ENCODE results near the gene P2RX6.

The P2RX6 gene

DNA sequence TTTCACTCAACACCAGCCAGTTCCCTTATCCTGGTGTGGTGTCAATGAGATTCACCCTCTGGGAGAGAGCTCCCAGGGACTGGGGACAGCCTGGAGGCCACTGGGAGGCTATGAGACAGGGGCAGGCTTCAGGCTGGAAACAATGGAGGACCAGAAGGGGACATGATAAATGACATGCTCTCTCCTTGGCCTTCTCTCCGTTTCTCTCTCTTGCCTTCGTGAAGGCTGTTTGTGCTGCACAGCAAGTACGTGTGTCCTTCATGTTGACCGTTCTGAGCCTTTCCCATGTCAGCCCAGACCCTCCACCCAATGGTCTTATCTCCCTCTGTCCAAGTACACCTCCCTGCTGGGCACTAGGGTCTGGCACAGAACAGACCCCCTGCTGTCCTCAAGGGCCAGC is 34.4 kb upstream of the P2RX6 start:
- DNase-seq: no peak

DNA sequence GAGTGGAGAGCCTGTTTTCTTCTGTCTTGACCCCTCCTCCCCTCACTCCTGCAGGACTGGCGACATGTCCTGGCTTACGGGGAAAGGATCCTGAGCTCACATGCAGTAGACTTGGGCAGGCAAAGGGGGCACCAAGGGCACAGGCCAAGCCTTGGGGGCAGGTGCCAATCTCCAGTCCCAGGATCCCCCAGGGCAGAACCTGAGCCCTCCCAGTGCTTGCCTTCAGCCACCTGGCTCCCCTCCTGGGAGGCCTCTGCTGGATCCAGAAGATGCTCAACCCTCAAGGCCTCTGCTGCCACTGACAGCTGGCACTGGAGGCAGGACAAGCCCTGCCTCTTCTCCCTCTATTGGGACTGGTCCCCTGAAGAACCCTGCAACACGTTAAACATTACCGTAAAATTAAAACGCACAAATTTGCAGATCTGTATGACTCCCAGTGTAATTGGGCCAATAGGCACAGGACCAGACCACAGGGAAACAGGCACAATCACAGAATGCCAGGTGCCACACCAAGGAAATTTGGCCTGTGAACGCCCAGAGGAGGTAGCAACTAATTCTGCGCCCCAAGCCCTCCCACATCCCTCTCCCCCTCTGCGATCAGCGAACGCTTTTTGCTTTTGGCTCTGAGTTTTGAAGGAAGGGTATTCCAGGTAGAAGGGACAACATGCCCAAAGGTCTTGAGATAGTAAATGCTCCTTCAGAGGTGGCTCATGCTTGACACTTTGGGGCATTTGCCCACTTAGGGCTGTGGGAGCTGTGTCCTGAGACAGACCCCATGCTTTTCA is 33.8 kb upstream of the P2RX6 start:
- no peak for DNase-seq

DNA sequence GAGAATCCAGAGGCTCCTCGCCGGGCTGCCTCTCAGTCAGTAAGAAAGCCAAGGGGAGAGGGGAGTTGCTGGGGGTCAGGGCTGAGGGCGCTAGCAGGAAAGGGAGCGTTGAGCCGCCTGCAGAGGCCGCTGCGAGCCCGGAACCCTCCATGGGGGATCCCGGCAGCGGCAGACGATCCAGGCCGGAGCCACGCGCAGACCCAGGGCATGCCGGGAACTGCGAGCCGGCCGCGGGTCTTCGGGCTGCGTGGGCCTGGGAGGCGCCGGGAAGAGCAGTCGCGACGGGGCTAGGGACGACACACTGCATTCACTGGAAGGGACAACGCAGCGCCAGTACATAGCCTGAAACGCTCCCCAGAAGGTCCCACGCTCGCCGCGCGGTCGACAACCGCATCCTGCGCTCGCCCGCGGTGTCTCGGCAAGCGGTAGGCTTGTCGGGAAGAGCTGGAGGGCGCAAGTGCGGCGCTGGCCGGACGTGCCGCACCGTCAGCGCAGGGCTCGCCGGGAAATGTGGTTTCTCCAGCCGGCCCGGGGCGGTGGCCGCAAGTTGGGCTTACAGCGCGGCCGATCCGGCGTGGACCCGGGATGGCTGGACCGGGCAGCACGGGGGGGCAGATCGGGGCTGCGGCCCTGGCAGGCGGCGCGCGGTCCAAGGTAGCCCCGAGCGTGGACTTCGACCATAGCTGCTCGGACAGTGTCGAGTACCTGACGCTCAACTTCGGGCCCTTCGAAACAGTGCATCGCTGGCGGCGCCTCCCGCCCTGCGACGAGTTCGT is 33.0 kb upstream of the P2RX6 start, which contains the start of gene LZTR1:
Gene LZTR1 (plus strand): TSS at position 511 of the 776 bp plus-strand sequence. CDS start 75 bp downstream, at position 586.
- peak; percentile 81 for DNase-seq

DNA sequence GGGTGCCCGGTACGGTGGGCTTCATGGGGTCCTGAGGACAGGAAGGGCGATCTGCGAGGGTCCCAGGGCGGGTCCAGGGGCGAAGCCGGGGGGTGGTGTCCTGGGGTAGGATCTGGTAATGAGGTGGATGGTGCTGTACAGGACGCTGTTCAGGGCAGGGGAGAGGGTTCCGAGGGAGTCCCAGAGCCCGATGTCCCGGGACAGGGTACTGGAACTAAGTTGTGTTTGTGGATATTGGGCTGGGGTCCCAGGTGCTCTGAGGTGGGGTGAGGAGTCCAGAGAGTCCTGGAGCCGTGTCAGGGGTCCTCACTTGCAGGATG is 32.4 kb upstream of the P2RX6 start:
- DNase-seq: no peak

DNA sequence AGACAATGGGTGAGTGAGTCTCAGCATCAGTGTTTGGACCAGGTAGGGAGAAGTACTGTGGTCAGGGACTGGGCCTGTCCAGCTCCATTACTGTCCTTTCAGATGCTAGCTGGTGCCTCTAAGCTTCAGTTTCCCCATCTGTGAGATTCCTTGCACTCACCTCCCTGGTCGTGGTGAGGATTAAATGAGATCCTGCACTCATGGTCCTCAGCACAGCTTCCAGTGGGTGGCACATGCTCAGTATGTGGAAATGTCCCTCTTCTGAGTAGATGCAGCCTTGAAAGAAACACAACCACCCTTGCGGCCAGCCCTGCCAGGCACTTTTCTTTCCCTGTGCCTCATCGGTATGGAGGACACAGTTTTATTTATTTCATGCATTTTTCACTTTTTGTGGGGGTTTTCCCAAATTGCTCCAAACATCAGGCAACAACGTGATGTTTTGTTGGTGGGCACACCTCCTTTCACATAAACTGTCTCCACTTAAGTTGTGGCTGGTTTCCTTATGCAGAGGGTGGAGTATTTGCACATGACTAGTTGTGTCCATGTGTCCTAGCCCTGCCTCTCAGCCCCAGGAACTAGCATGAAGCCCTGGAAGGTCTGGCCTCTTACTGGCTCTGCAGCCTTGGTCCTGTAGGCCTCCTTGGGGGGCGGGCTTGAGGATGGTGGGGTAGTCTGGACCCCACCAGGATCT is 31.7 kb upstream of the P2RX6 start:
- no peak for DNase-seq

DNA sequence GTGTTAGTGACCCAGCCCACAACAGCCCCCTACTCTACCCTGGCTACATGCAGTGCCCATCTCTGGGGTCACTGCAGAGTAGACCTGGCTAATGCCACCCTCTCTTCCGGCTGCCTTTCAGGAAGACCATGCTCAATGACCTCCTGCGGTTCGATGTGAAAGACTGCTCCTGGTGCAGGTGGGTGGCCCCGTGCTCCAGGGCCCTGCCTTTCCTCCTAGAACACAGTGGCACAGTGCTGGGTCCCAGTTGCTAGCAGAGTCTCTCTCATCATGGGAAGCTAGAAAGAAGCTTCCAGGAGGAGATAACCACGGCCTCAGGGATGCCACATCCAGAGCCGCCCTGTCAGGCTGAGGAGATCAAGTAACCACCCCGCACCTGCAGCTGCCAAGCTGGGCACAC is 29.2 kb upstream of the P2RX6 start:
- no peak for DNase-seq

DNA sequence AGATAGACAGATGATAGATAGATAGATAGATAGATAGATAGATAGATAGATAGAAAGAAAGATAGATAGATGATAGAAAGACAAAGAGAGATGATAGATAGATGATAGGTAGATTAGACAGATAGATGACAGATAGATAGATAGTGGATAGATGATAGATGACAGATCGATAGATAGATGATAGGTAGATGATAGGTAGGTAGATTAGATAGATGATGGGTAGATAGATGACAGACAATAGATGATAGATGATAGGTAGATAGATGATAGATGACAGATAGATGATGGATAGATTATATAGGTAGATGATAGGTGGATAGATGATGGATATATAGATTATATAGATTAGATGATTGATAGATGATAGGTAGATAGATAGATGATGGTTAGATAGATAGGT is 28.6 kb upstream of the P2RX6 start:
- no peak for DNase-seq

DNA sequence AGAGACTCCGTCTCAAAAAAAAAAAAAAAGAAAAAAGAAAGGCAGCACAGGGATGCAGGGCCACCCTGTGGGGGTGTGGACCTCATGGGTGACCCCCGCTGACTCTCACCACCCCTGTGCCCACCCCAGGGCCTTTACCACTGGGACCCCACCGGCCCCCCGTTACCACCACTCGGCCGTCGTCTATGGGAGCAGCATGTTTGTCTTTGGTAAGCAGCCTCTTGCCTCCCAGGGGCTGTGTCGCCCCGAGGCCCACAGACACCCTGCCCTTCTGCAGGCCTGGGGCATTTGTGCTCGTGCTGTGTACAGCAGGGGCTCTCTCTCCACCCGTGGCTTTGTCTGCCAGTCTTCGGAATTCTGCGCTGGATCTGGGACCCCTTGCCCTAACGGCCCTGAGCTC is 27.6 kb upstream of the P2RX6 start:
- DNase-seq: no peak

DNA sequence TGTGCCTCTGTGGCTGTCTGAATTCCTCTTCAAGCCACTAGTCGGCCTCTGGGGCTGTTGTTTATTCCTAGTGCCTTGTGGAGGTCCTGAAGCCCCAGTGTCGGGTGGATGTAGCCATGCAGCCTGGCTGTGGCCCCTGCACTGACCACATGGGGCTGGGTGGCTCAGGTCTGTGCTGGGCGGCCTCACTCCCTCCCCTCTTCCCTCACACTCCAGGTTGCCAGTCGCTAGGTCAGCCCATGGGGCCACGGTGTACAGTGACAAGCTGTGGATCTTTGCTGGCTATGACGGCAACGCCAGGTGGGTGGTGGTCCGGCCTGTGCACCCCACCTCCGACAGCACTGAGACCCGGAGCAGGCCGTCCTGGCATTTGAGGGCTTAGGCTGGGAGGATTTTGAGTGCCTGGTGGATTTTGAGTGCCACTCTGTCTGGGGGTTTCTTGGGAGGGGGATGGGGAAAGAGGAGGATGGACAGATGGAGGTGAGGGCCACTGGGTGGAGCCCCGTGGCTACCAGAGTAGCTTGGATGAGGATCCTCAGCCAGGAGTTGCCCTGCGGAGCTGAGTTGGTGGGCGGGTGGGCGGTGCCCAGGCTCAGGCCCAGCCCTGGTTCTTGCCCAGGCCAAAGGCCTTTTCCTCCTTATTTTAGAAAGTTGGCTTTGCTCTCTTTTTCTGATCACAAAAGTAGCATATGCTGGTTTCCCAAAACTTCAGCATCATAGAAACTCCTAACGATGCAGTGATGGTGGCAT is 26.2 kb upstream of the P2RX6 start:
- no peak for DNase-seq

DNA sequence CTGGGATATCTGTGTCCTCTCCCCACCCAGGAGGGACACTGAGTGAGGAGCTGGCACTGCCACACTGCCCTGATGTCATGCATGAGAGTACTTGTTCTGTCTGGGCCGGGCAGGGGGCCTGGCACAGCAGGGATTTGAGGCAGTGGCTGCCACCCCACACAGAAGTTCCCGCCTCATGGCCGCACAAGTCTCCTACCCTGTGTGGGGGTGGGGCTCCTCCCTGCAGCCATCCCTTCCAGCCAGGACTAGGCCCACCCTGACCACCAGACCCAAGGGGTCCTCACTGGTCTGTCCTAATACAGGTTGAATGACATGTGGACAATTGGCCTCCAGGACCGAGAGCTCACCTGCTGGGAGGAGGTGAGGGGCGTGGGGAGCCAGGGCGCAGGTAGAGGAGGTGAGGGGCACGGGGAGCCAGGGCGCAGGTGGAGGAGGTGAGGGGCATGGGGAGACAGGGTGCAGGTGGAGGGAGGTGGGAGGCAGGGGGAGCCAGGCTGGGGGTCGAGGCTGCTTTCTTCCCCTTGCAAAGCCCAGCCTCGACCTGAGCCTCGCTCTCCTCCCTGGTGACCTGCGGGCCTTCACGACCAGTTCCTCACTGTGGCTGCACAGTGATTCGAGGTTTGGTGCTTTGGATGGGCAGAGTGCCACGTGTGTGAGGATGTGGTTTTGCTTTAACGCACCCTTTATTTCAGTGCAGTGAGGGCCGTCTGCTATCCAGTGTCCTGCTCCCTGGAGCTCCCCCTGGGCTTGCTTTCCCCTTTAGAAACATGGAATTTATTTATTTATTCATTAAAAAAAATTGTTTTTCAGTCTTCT is 25.4 kb upstream of the P2RX6 start:
- no peak for DNase-seq

DNA sequence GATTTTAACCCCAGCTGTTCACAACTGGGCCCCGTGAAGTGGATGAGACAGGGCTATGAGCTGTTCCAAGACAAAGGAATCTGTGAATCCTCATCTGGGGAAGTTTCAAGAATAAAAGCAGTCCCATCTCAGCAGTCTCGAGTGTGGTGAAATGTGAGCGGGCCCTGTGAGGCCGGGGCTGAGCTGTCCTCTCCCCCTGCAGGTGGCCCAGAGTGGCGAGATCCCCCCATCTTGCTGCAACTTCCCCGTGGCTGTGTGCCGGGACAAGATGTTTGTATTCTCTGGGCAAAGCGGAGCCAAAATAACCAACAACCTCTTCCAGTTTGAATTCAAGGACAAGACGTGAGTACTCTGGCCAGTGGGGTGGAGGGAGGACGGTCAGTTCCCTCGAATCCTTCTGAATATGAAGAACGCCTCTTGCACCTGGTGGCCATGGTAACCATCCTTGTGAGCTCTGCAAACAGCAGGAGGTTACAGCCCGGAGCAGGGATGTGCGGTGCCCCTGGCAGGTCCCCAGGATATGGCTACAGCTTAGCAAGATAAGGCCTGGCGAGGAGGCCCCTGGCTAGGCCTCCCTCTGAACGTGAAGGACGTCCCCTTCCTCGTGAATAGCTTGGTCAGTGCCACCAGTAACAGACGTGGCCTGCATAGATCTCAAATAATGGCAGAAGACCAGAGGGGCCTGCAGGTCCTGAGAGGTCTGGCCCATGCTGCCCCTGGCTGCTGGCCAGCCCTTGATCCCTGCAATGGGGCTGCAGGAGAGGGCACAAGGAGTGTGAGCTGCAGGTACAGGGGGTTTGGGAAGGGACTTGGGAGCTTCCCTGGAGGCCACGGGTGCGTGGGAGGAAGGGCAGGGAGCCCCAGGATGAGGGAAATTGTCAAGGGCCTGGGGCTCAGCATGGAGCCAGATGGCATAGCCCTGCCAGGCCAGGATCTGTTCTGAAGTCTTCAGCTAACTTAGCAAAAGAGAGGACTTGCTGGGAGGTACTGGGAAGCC is 24.5 kb upstream of the P2RX6 start:
- no peak for DNase-seq

DNA sequence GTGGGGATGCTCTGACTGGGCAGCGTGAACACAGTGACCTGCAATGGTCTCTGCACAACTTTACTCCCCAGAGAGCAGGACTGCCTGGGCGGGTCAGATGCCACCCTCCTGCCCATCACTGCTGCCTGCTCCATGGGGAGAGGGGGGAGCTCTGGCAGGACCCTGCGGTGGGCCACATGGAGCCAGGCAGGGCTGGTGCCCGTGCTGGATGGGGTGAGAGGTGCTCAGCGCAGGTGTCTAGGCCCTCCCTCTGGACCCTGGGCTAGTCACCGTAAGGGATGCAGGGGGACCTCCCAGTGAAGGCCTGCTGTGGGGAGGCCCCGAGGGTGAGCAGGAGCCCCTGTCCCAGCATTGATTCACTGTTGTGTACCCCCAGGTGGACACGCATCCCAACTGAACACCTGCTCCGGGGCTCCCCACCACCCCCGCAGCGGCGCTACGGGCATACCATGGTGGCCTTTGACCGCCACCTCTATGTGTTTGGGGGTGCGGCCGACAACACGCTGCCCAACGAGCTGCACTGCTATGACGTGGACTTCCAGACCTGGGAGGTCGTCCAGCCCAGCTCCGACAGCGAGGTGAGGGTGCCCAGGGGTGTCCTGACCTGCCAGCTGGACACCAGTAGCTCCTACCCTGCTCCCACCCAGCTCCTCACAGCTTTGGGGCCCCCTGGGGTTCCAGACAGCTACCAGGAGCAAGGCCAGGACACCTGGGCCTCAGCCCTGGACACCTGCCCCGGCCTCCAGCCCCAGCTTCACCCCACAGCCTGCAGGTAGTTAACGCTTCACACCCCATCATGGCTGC is 23.5 kb upstream of the P2RX6 start:
- no peak for DNase-seq

DNA sequence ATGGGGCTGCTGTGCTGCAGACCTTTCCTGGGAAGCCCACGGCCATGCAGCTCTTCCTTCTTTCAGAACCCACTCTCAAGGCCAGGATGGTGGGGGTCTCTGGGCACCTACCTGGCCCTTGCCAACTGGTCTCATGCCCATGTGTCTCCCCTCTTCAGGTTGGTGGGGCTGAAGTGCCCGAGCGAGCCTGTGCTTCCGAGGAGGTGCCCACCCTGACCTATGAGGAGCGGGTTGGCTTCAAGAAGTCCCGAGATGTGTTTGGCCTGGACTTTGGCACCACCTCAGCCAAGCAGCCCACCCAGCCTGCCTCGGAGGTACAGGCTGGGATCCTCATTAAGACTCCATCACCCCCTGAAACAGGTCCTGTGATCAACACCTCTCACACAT is 22.9 kb upstream of the P2RX6 start:
- DNase-seq: no peak

DNA sequence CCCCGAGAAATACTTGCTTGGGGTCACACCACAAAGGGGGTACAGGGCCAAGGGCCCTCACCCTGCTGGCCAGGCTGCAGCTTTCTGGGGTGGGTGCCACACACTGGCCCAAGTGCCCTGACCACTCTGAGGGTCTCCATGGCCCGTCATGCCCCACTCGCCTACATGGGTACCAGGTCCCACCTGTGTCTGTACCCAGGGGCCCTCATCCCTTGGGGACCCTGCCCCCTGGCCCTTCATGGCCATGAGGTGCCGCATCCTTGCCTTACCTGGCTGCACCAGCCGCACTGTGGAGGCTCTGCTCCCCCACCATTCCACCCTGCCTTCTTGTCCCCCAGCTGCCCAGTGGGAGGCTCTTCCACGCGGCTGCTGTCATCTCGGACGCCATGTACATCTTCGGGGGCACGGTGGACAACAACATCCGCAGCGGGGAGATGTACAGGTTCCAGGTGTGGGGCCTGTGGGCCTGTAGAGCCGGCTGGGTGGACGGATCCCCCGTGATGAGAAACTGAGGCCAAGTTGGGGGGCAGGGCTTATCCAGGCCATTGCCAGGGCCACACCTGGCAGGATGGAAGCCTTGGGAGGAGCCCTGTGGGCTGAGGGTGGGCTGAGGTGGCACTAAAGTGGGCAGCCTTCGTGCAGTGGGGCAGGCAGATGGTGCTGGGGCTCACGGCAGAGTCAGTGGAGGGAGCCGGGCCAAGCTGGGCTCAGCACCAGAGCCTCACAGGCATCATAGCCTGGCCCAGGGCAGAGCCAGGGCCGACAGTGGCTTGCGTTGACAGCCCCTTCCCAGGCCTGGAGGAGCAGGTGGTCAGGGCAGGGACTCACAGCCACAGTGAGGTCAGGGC is 22.3 kb upstream of the P2RX6 start:
- no peak for DNase-seq

DNA sequence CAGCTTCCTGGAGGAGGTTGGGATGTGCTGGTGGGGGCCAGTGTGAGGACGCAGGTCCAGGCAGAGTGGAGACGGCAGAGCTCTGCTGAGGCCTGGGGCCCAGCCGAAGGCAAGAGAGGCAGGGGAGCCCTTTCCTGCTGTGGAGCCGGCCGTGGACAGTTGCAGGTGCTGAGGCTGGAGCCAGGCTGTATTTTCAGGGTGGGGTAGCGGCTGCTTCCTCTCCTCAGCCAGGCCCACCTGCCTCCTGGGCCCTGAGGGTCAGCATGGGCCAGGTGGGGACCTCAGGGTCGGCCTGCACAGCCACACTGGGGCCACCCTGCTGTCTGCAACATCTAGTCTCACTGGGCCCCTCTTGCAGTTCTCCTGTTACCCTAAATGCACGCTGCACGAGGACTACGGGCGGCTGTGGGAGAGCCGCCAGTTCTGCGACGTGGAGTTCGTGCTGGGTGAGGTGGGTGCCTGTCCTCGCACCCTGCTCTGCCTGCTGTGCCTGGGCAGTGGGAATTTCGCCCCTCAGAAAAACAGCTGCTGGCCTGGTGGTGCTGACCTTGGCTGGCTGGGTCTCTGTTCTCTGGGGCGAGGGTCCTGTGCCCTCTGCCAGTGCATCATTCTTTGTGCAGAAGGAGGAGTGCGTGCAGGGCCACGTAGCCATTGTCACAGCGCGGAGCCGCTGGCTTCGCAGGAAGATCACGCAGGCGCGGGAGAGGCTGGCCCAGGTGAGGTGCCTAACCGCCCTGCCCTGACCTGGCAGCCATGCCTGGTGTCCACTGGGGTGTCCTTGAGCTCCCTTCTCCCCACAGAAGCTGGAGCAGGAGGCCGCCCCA is 21.4 kb upstream of the P2RX6 start:
- DNase-seq: no peak

DNA sequence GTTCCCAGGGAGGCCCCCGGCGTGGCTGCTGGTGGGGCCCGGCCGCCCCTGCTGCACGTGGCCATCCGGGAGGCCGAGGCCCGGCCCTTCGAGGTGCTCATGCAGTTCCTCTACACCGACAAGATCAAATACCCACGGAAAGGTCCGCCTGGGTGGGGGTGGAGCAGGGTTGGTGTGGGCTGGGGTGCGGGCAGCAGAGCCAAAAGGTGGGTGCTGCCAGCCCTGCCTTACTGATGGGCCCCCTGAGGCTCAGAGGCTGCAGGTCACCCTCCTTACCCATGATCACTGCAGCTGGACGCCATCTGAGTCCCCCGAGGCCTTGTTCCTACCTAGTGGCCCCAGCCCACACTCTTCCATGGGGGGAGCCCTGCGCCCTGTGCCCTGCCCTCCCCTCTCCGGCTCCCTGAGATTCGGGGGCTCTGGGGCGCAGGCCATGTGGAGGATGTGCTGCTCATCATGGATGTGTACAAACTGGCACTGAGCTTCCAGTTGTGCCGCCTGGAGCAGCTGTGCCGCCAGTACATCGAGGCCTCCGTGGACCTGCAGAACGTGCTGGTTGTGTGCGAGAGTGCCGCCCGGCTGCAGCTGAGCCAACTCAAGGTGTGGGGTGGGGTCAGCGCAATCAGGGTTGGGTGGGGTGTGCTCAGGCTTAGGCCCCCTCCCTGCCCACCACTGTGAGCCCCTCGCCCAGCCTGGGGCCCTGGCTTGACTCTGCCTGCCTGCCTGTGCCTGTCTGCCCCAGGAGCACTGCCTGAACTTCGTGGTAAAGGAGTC is 20.6 kb upstream of the P2RX6 start:
- DNase-seq: no peak

DNA sequence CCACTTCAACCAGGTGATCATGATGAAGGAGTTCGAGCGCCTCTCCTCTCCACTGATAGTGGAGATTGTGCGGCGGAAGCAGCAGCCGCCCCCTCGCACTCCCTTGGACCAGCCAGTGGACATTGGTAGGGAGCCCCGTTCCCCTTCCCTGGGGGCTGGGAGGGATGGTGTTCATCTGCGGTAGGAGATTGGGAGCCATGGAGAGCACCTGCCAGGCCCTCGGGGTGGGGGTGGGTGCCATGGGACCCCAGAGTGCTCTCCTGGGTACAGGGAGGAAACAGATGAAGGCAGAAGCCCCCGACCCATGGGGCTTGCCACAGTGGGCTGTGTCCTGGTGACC is 20.1 kb upstream of the P2RX6 start:
- DNase-seq: no peak
